ENCODE results near the gene ETAA1. TPM values are rescaled to one million over a fixed set of nuclear protein-coding genes. Genes with fewer than 3 reads are reported as not detected.

ETAA1 gene
- total RNA-seq, 1 experiment from 2014 or later: 10.4 TPM

DNA sequence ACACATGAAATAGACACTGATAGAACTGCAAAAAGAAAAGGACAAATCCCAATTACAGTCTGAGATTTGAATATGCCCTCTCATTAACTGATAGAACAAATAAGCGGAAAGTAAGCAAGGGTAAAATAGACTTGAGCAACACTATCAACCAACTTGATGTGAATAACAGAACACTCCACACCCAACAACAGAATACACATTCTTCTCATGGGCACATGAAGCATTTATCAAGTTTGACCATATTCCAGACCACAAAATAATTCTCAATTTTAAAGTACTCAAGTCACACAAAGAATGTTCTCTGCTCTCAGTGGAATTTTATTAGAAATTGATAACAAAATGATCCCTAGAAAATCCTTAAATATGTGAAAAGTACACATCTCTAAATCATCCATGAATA lies 19.0 kb downstream of the ETAA1 start:
- Mint-ChIP-seq H3K4me3 (ENCODE audit: unreplicated experiment) (no peak overlapping the region), H3K27me3 (ENCODE audit: insufficient read depth, unreplicated experiment) (no peaks in the 10 kb centered on the region), H3K27ac (ENCODE audit: low read depth, unreplicated experiment) (no peak overlapping the region), H3K4me1 (ENCODE audit: insufficient read depth, unreplicated experiment) (no peaks in the 10 kb centered on the region), H3K36me3 (ENCODE audit: insufficient read depth, unreplicated experiment) (peaks cover 16% of the 10 kb centered on the region), H3K9me3 (ENCODE audit: unreplicated experiment) (no peaks in the 10 kb centered on the region)
- TF ChIP-seq, protein P1, sequence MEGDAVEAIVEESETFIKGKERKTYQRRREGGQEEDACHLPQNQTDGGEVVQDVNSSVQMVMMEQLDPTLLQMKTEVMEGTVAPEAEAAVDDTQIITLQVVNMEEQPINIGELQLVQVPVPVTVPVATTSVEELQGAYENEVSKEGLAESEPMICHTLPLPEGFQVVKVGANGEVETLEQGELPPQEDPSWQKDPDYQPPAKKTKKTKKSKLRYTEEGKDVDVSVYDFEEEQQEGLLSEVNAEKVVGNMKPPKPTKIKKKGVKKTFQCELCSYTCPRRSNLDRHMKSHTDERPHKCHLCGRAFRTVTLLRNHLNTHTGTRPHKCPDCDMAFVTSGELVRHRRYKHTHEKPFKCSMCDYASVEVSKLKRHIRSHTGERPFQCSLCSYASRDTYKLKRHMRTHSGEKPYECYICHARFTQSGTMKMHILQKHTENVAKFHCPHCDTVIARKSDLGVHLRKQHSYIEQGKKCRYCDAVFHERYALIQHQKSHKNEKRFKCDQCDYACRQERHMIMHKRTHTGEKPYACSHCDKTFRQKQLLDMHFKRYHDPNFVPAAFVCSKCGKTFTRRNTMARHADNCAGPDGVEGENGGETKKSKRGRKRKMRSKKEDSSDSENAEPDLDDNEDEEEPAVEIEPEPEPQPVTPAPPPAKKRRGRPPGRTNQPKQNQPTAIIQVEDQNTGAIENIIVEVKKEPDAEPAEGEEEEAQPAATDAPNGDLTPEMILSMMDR (IDR thresholded peaks at IDR 0.05; ENCODE audit: unreplicated experiment): no peak
- ChIA-PET POLR2A (interaction anchor here (0.6 to 1.9 kb wide), 4 partner anchors 15 to 432 kb away, joined by 3 to 6 read pairs (median 3); no protein-coding TSS in a partner anchor), CTCF (no interaction called here)
- DNase-seq (ENCODE audit: unreplicated experiment): no peak
- no TSS peak for BruUV-seq (replicated peaks)
- intact Hi-C loops (cut with micrococcal nuclease): no loop called here

DNA sequence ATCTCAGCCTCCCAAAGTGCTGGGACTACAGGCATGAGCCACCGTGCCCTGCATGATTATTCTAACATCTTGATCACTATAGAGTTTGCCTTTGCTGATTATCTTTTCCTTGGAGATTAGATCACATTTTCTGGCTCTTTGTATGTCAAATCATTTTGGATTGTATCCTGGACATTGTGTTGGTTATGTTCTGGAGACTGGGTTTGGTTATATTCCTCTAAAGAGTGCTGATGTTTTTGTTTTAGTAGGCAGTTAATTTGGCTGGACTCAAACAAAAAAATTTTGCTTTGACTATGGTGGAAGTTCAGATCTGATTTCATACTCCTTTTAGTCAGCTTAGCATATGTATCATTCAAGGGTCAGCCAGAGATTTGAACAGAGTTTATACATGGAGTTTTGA lies 26.4 kb downstream of the ETAA1 start:
- TF ChIP-seq, protein P1 (IDR thresholded peaks at IDR 0.05; ENCODE audit: unreplicated experiment): no peak
- ChIA-PET CTCF (no interaction called here), POLR2A (no interaction called here)
- H3K27me3 Mint-ChIP-seq (ENCODE audit: insufficient read depth, unreplicated experiment): no peaks in the 10 kb centered on the region
- no peak overlapping the region for H3K4me3 Mint-ChIP-seq (ENCODE audit: unreplicated experiment)
- H3K36me3 Mint-ChIP-seq (ENCODE audit: insufficient read depth, unreplicated experiment): no peaks in the 10 kb centered on the region
- H3K27ac Mint-ChIP-seq (ENCODE audit: low read depth, unreplicated experiment): no peak overlapping the region
- H3K9me3 Mint-ChIP-seq (ENCODE audit: unreplicated experiment): peaks cover 6% of the 10 kb centered on the region
- DNase-seq (ENCODE audit: unreplicated experiment): no peak
- BruUV-seq (replicated peaks): no TSS peak
- no peaks in the 10 kb centered on the region for H3K4me1 Mint-ChIP-seq (ENCODE audit: insufficient read depth, unreplicated experiment)
- intact Hi-C loops (cut with micrococcal nuclease): no loop called here

DNA sequence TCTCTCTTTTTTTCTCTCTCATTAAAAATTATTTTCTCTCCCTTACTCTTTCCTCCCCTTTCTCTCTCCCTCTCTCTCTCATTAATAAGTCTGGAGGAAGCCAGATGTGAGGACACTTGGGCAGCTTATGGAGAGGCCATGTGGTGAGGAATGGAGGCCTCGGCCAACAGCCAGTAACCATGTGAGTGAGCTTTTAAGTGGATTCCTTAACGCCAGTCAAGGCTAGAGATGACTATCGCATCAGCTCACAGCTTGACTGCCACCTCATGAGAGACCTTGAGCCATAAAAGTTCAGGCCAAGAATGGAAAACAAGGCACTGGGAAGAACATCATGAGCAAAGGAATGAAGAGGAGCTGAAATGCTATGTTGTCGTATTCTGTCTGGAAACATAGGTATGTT lies 39.1 kb downstream of the ETAA1 start:
- intact Hi-C loops (cut with micrococcal nuclease): no loop called here
- peak overlapping the region; percentile 57 for H3K27ac Mint-ChIP-seq (ENCODE audit: low read depth, unreplicated experiment)
- H3K27me3 Mint-ChIP-seq (ENCODE audit: insufficient read depth, unreplicated experiment): no peaks in the 10 kb centered on the region
- BruUV-seq (replicated peaks): no TSS peak
- ChIA-PET CTCF (interaction anchor here (0.6 kb wide), 1 partner anchor 369 kb away, joined by 3 read pairs; no protein-coding TSS in a partner anchor), POLR2A (interaction anchor here (1.0 to 2.2 kb wide), 3 partner anchors 10 to 28 kb away, joined by 6 to 12 read pairs (median 8); no protein-coding TSS in a partner anchor)
- DNase-seq (ENCODE audit: unreplicated experiment): no peak
- no peak overlapping the region for H3K4me3 Mint-ChIP-seq (ENCODE audit: unreplicated experiment)
- H3K36me3 Mint-ChIP-seq (ENCODE audit: insufficient read depth, unreplicated experiment): no peaks in the 10 kb centered on the region
- peaks cover 31% of the 10 kb centered on the region for H3K4me1 Mint-ChIP-seq (ENCODE audit: insufficient read depth, unreplicated experiment)
- peaks cover 6% of the 10 kb centered on the region for H3K9me3 Mint-ChIP-seq (ENCODE audit: unreplicated experiment)
- TF ChIP-seq, protein P1 (IDR thresholded peaks at IDR 0.05; ENCODE audit: unreplicated experiment): no peak

DNA sequence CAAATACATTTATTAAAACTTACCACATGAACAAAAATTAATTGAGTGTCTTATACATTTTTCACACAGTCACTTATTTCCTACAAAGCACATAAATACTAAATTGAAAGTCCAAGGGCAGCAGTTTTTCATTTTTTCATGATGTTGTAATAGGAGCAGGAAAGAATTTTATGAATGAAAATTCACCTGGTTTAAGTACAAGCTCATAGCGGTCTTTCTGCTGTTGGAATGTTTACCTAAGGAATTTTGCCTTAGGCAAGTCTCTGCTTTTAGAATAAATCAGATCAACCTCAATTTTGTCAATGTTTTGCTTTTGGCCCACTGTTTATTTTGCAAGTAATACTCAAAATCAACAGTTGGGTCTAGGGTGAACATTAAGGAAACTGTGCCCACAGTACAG lies 40.0 kb downstream of the ETAA1 start:
- H3K36me3 Mint-ChIP-seq (ENCODE audit: insufficient read depth, unreplicated experiment): no peaks in the 10 kb centered on the region
- H3K27me3 Mint-ChIP-seq (ENCODE audit: insufficient read depth, unreplicated experiment): no peaks in the 10 kb centered on the region
- ChIA-PET CTCF (no interaction called here), POLR2A (interaction anchor here (0.6 to 2.2 kb wide), 7 partner anchors 10 to 1059 kb away, joined by 3 to 12 read pairs (median 5); no protein-coding TSS in a partner anchor)
- DNase-seq (ENCODE audit: unreplicated experiment): peak; percentile 48
- peaks cover 31% of the 10 kb centered on the region for H3K4me1 Mint-ChIP-seq (ENCODE audit: insufficient read depth, unreplicated experiment)
- H3K9me3 Mint-ChIP-seq (ENCODE audit: unreplicated experiment): no peaks in the 10 kb centered on the region
- BruUV-seq (replicated peaks): no TSS peak
- TF ChIP-seq, protein P1 (IDR thresholded peaks at IDR 0.05; ENCODE audit: unreplicated experiment): no peak
- peak overlapping the region; percentile 57 for H3K27ac Mint-ChIP-seq (ENCODE audit: low read depth, unreplicated experiment)
- H3K4me3 Mint-ChIP-seq (ENCODE audit: unreplicated experiment): no peak overlapping the region
- intact Hi-C loops (cut with micrococcal nuclease): no loop called here
